Stimulated activated CD8-positive, alpha-beta memory T cell treated with anti-CD3 and anti-CD28 coated beads, Interleukin-7, amount 100 ng/mL, for 48 hours (primary cell): Measurements from ENCODE around the gene DLX2.
"Not testable (repeated sequence)": the region's sequence is repeated elsewhere in the genome, so short reads cannot be mapped to it uniquely, and the experiment has no call there.

Experiments
- DNase-seq, 2 donors: peaks; one replicate each; pipeline ENCODE4 v3.0.0-alpha.2; 2020; ENCODE audit warnings: low read depth in 1 of 2; ENCODE audit errors: extremely low read depth in 1 of 2

DLX2 gene

GRCh38 chr2:172083628-172084394 is 18.9 kb downstream of the DLX2 start:
- no peak for DNase-seq

GRCh38 chr2:172082944-172083627 is 19.6 kb downstream of the DLX2 start:
- DNase-seq: no peak

- DNase-seq: no peak
These were observed 20.4 kb downstream of the DLX2 start for GRCh38 chr2:172082105-172082943.

- DNase-seq: no peak
These were observed 21.3 kb downstream of the DLX2 start for GRCh38 chr2:172081221-172082022.

GRCh38 chr2:172080641-172081220 is 22.0 kb downstream of the DLX2 start:
- no peak for DNase-seq

- DNase-seq: no peak
These were observed 22.7 kb downstream of the DLX2 start for GRCh38 chr2:172079838-172080640.

- DNase-seq: no peak
These were observed 23.3 kb downstream of the DLX2 start for GRCh38 chr2:172079416-172079815.

GRCh38 chr2:172074254-172074653 is 28.4 kb downstream of the DLX2 start:
- no peak for DNase-seq

- DNase-seq: no peak
These were observed 29.2 kb downstream of the DLX2 start for GRCh38 chr2:172073518-172073917.

GRCh38 chr2:172072706-172073105 is 30.0 kb downstream of the DLX2 start:
- no peak for DNase-seq

GRCh38 chr2:172072303-172072702 is 30.4 kb downstream of the DLX2 start:
- DNase-seq: no peak

- DNase-seq: no peak
These were observed 31.8 kb downstream of the DLX2 start for GRCh38 chr2:172070936-172071335.

GRCh38 chr2:172067905-172068304 is 34.8 kb downstream of the DLX2 start:
- DNase-seq: not testable (repeated sequence)

GRCh38 chr2:172066394-172066886 is 36.3 kb downstream of the DLX2 start:
- no peak for DNase-seq

GRCh38 chr2:172065111-172065510 is 37.6 kb downstream of the DLX2 start:
- no peak for DNase-seq

GRCh38 chr2:172063446-172063845 is 39.3 kb downstream of the DLX2 start:
- DNase-seq: no peak

- DNase-seq: no peak
These were observed 40.2 kb downstream of the DLX2 start for GRCh38 chr2:172062402-172063004.

GRCh38 chr2:172060118-172060517 is 42.6 kb downstream of the DLX2 start:
- DNase-seq: not testable (repeated sequence)

GRCh38 chr2:172058660-172059059 is 44.0 kb downstream of the DLX2 start:
- no peak for DNase-seq
